ENCODE data around the gene PRRC2A. TPM values are rescaled to one million over a fixed set of nuclear protein-coding genes. Genes with fewer than 3 reads are reported as not detected.

Gene PRRC2A
- total RNA-seq, 1 donor from 2014 or later, result 303 TPM

- no peak for DNase-seq
- peak overlapping the region; percentile 49 for H3K4me3 Mint-ChIP-seq (ENCODE audit: unreplicated experiment)
- H3K9me3 Mint-ChIP-seq (ENCODE audit: unreplicated experiment), result peaks cover 4% of the 10 kb centered on the region
- no peaks in the 10 kb centered on the region for H3K36me3 Mint-ChIP-seq (ENCODE audit: unreplicated experiment)
- no peak overlapping the region for H3K27ac Mint-ChIP-seq (ENCODE audit: unreplicated experiment)
- H3K27me3 Mint-ChIP-seq (ENCODE audit: unreplicated experiment), result peaks cover 15% of the 10 kb centered on the region
- TF ChIP-seq, protein P1, sequence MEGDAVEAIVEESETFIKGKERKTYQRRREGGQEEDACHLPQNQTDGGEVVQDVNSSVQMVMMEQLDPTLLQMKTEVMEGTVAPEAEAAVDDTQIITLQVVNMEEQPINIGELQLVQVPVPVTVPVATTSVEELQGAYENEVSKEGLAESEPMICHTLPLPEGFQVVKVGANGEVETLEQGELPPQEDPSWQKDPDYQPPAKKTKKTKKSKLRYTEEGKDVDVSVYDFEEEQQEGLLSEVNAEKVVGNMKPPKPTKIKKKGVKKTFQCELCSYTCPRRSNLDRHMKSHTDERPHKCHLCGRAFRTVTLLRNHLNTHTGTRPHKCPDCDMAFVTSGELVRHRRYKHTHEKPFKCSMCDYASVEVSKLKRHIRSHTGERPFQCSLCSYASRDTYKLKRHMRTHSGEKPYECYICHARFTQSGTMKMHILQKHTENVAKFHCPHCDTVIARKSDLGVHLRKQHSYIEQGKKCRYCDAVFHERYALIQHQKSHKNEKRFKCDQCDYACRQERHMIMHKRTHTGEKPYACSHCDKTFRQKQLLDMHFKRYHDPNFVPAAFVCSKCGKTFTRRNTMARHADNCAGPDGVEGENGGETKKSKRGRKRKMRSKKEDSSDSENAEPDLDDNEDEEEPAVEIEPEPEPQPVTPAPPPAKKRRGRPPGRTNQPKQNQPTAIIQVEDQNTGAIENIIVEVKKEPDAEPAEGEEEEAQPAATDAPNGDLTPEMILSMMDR (IDR thresholded peaks at IDR 0.05; ENCODE audit: partially characterized antibody, unreplicated experiment), result no peak
- no peaks in the 10 kb centered on the region for H3K4me1 Mint-ChIP-seq (ENCODE audit: low read depth, unreplicated experiment)
Observed at GRCh38 chr6:31636698-31637596, 16.4 kb downstream of the PRRC2A start.

GRCh38 chr6:31639043-31639442 lies 18.5 kb downstream of the PRRC2A start:
- no peak overlapping the region for H3K4me3 Mint-ChIP-seq (ENCODE audit: unreplicated experiment)
- peaks cover 11% of the 10 kb centered on the region for H3K27me3 Mint-ChIP-seq (ENCODE audit: unreplicated experiment)
- TF ChIP-seq, protein P1 (IDR thresholded peaks at IDR 0.05; ENCODE audit: partially characterized antibody, unreplicated experiment), result no peak
- H3K9me3 Mint-ChIP-seq (ENCODE audit: unreplicated experiment), result peaks cover 4% of the 10 kb centered on the region
- peak overlapping the region; percentile 25 for H3K27ac Mint-ChIP-seq (ENCODE audit: unreplicated experiment)
- H3K36me3 Mint-ChIP-seq (ENCODE audit: unreplicated experiment), result no peaks in the 10 kb centered on the region
- DNase-seq, result no peak
- H3K4me1 Mint-ChIP-seq (ENCODE audit: low read depth, unreplicated experiment), result no peaks in the 10 kb centered on the region

GRCh38 chr6:31639449-31639861 lies 18.9 kb downstream of the PRRC2A start:
- Mint-ChIP-seq H3K4me3 (ENCODE audit: unreplicated experiment) (no peak overlapping the region), H3K9me3 (ENCODE audit: unreplicated experiment) (peaks cover 4% of the 10 kb centered on the region), H3K36me3 (ENCODE audit: unreplicated experiment) (no peaks in the 10 kb centered on the region), H3K4me1 (ENCODE audit: low read depth, unreplicated experiment) (no peaks in the 10 kb centered on the region), H3K27me3 (ENCODE audit: unreplicated experiment) (peaks cover 11% of the 10 kb centered on the region), H3K27ac (ENCODE audit: unreplicated experiment) (no peak overlapping the region)
- no peak for DNase-seq
- TF ChIP-seq, protein P1 (IDR thresholded peaks at IDR 0.05; ENCODE audit: partially characterized antibody, unreplicated experiment), result no peak

DNA sequence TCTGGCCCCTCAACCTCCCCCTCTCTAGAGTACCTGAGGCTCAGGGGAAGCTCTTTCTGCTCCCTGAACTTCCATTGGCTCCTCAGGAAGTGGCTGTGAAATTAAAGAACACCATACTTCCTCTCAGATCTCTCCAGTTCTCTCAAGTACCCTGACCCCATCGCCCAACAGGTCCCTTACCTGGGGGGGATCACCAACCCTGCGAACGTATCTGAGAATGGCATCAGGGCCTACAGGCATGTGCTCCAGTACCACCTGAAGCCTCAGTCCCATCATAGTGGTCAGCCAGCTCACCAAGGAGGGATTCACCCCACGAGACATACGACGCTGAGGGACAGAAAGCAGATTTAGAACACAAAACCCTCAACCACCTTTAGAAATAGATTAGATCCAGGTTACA lies 20.1 kb downstream of the PRRC2A start:
- DNase-seq, result no peak
- peak overlapping the region; percentile 16 for H3K4me3 Mint-ChIP-seq (ENCODE audit: unreplicated experiment)
- TF ChIP-seq, protein P1 (IDR thresholded peaks at IDR 0.05; ENCODE audit: partially characterized antibody, unreplicated experiment), result no peak
- H3K27ac Mint-ChIP-seq (ENCODE audit: unreplicated experiment), result no peak overlapping the region
- peaks cover 9% of the 10 kb centered on the region for H3K27me3 Mint-ChIP-seq (ENCODE audit: unreplicated experiment)
- peaks cover 7% of the 10 kb centered on the region for H3K9me3 Mint-ChIP-seq (ENCODE audit: unreplicated experiment)
- H3K36me3 Mint-ChIP-seq (ENCODE audit: unreplicated experiment), result no peaks in the 10 kb centered on the region
- H3K4me1 Mint-ChIP-seq (ENCODE audit: low read depth, unreplicated experiment), result no peaks in the 10 kb centered on the region

GRCh38 chr6:31641370-31641769 lies 20.9 kb downstream of the PRRC2A start:
- Mint-ChIP-seq H3K4me3 (ENCODE audit: unreplicated experiment) (no peak overlapping the region), H3K27ac (ENCODE audit: unreplicated experiment) (no peak overlapping the region), H3K4me1 (ENCODE audit: low read depth, unreplicated experiment) (no peaks in the 10 kb centered on the region), H3K9me3 (ENCODE audit: unreplicated experiment) (peaks cover 7% of the 10 kb centered on the region), H3K27me3 (ENCODE audit: unreplicated experiment) (peaks cover 6% of the 10 kb centered on the region), H3K36me3 (ENCODE audit: unreplicated experiment) (no peaks in the 10 kb centered on the region)
- TF ChIP-seq, protein P1 (IDR thresholded peaks at IDR 0.05; ENCODE audit: partially characterized antibody, unreplicated experiment), result no peak
- no peak for DNase-seq

Data from glutamatergic neuron (in vitro differentiated cells).